Activated naive CD4-positive, alpha-beta T cell treated with anti-CD3 and anti-CD28 coated beads, Interleukin-2, amount 10 ng/mL, durations not matched to agents 7 days and 5 days (primary cell): ENCODE data around the gene EIF4G3.
A peak's percentile ranks its signal among the peaks of the same experiment; 100 is the strongest.
"Not testable (repeated sequence)": the region's sequence is repeated elsewhere in the genome, so short reads cannot be mapped to it uniquely, and the experiment has no call there.

Source experiments
- CTCF ChIA-PET: fragments of 350-600 bp; sonication (Branson Sonifier 250); formaldehyde crosslinking; loops from one replicate; lab custom pipeline; 2021; ENCODE audit warnings: antibody characterized with exemption; lab: Charles Lee
- DNase-seq: peaks from one replicate; pipeline ENCODE4 v3.0.0-alpha.2; 2020
- H3K27ac Mint-ChIP-seq: one replicate; pipeline ENCODE4 v1.8.0; 2021; ENCODE audit warnings: mild to moderate bottlenecking, moderate library complexity, mixed read lengths
- H3K27me3 Mint-ChIP-seq: one replicate; pipeline ENCODE4 v1.8.0; 2021; ENCODE audit warnings: mild to moderate bottlenecking, mixed read lengths
- H3K36me3 Mint-ChIP-seq: one replicate; pipeline ENCODE4 v1.8.0; 2021; ENCODE audit warnings: mixed read lengths
- H3K4me1 Mint-ChIP-seq: one replicate; pipeline ENCODE4 v1.8.0; 2021; ENCODE audit warnings: mixed read lengths
- H3K4me3 Mint-ChIP-seq: one replicate; pipeline ENCODE4 v1.8.0; 2021; ENCODE audit warnings: mild to moderate bottlenecking, moderate library complexity, mixed read lengths
- H3K9me3 Mint-ChIP-seq: one replicate; pipeline ENCODE4 v1.8.0; 2021; ENCODE audit warnings: mixed read lengths

EIF4G3 gene

GRCh38 chr1:20932437-20932977, 244.2 kb downstream of the EIF4G3 start:
- H3K27ac Mint-ChIP-seq = peak overlapping the region; percentile 38
- no peak for DNase-seq
- peaks cover 13% of the 10 kb centered on the region for H3K36me3 Mint-ChIP-seq
- CTCF ChIA-PET = interaction anchor here (1.0 kb wide), 1 partner anchor 11 kb away, joined by 3 read pairs; no protein-coding TSS in a partner anchor
- no peak overlapping the region for H3K4me3 Mint-ChIP-seq
- H3K4me1 Mint-ChIP-seq = peaks cover 16% of the 10 kb centered on the region
- no peaks in the 10 kb centered on the region for H3K9me3 Mint-ChIP-seq
- no peaks in the 10 kb centered on the region for H3K27me3 Mint-ChIP-seq

- Mint-ChIP-seq H3K27me3 (no peaks in the 10 kb centered on the region), H3K4me3 (no peak overlapping the region), H3K9me3 (no peaks in the 10 kb centered on the region), H3K36me3 (peaks cover 13% of the 10 kb centered on the region), H3K4me1 (peaks cover 16% of the 10 kb centered on the region), H3K27ac (peak overlapping the region; percentile 38)
- no peak for DNase-seq
- CTCF ChIA-PET = interaction anchor here (1.0 kb wide), 1 partner anchor 11 kb away, joined by 3 read pairs; no protein-coding TSS in a partner anchor
Observed at GRCh38 chr1:20931930-20932436, 244.7 kb downstream of the EIF4G3 start.

GRCh38 chr1:20930427-20930826, 246.3 kb downstream of the EIF4G3 start:
- Mint-ChIP-seq H3K4me3 (no peak overlapping the region), H3K9me3 (no peaks in the 10 kb centered on the region), H3K27ac (no peak overlapping the region), H3K27me3 (no peaks in the 10 kb centered on the region), H3K4me1 (peaks cover 16% of the 10 kb centered on the region), H3K36me3 (peaks cover 13% of the 10 kb centered on the region)
- CTCF ChIA-PET = no interaction called here
- no peak for DNase-seq

- CTCF ChIA-PET = no interaction called here
- Mint-ChIP-seq H3K4me3 (no peak overlapping the region), H3K27me3 (no peaks in the 10 kb centered on the region)
Observed at GRCh38 chr1:20928146-20928545, 248.6 kb downstream of the EIF4G3 start.

GRCh38 chr1:20921285-20921684, 255.4 kb downstream of the EIF4G3 start:
- no peaks in the 10 kb centered on the region for H3K36me3 Mint-ChIP-seq
- H3K4me3 Mint-ChIP-seq = no peak overlapping the region
- no peaks in the 10 kb centered on the region for H3K9me3 Mint-ChIP-seq
- CTCF ChIA-PET = interaction anchor here (0.9 kb wide), 1 partner anchor 11 kb away, joined by 3 read pairs; no protein-coding TSS in a partner anchor
- no peaks in the 10 kb centered on the region for H3K4me1 Mint-ChIP-seq
- no peak overlapping the region for H3K27ac Mint-ChIP-seq
- no peak for DNase-seq
- no peaks in the 10 kb centered on the region for H3K27me3 Mint-ChIP-seq

More at GRCh38 chr1:20928146-20928545, 248.6 kb downstream of the EIF4G3 start:
- DNase-seq = no peak
- no peak overlapping the region for H3K27ac Mint-ChIP-seq
- H3K9me3 Mint-ChIP-seq = no peaks in the 10 kb centered on the region
- H3K36me3 Mint-ChIP-seq = peaks cover 10% of the 10 kb centered on the region
- peaks cover 13% of the 10 kb centered on the region for H3K4me1 Mint-ChIP-seq

GRCh38 chr1:20913242-20913641, 263.5 kb downstream of the EIF4G3 start:
- Mint-ChIP-seq H3K27me3 (no peaks in the 10 kb centered on the region), H3K4me3 (no peak overlapping the region), H3K36me3 (no peaks in the 10 kb centered on the region), H3K9me3 (no peaks in the 10 kb centered on the region), H3K27ac (no peak overlapping the region), H3K4me1 (no peaks in the 10 kb centered on the region)
- CTCF ChIA-PET = no interaction called here
- no peak for DNase-seq

GRCh38 chr1:20907526-20907925, 269.2 kb downstream of the EIF4G3 start:
- H3K9me3 Mint-ChIP-seq, H3K27me3 Mint-ChIP-seq, H3K4me3 Mint-ChIP-seq, DNase-seq, H3K4me1 Mint-ChIP-seq, CTCF ChIA-PET, H3K27ac Mint-ChIP-seq, H3K36me3 Mint-ChIP-seq: not testable (repeated sequence)

- Mint-ChIP-seq H3K4me3 (no peak overlapping the region), H3K4me1 (no peaks in the 10 kb centered on the region), H3K9me3 (no peaks in the 10 kb centered on the region), H3K27ac (no peak overlapping the region), H3K27me3 (no peaks in the 10 kb centered on the region), H3K36me3 (no peaks in the 10 kb centered on the region)
- CTCF ChIA-PET = interaction anchor here (0.8 to 1.8 kb wide), 3 partner anchors 292 to 465 kb away, joined by 3 to 6 read pairs (median 4); no protein-coding TSS in a partner anchor
- DNase-seq = no peak
Observed at GRCh38 chr1:20903437-20903836, 273.3 kb downstream of the EIF4G3 start.

- H3K36me3 Mint-ChIP-seq = no peaks in the 10 kb centered on the region
- H3K9me3 Mint-ChIP-seq = no peaks in the 10 kb centered on the region
- H3K4me1 Mint-ChIP-seq = no peaks in the 10 kb centered on the region
- DNase-seq = no peak
- H3K27ac Mint-ChIP-seq = no peak overlapping the region
- no peaks in the 10 kb centered on the region for H3K27me3 Mint-ChIP-seq
- H3K4me3 Mint-ChIP-seq = no peak overlapping the region
- CTCF ChIA-PET = interaction anchor here (0.8 kb wide), 2 partner anchors 10 to 295 kb away, joined by 3 to 6 read pairs; no protein-coding TSS in a partner anchor
Observed at GRCh38 chr1:20900056-20900455, 276.6 kb downstream of the EIF4G3 start.

- Mint-ChIP-seq H3K9me3 (no peaks in the 10 kb centered on the region), H3K4me3 (no peak overlapping the region), H3K4me1 (no peaks in the 10 kb centered on the region), H3K27me3 (no peaks in the 10 kb centered on the region), H3K36me3 (no peaks in the 10 kb centered on the region), H3K27ac (no peak overlapping the region)
- DNase-seq = no peak
- CTCF ChIA-PET = interaction anchor here (0.8 kb wide), 1 partner anchor 296 kb away, joined by 3 read pairs; no protein-coding TSS in a partner anchor
Observed at GRCh38 chr1:20899154-20899972, 277.3 kb downstream of the EIF4G3 start.

- CTCF ChIA-PET = no interaction called here
- no peak overlapping the region for H3K4me3 Mint-ChIP-seq
- no peak overlapping the region for H3K27ac Mint-ChIP-seq
- H3K4me1 Mint-ChIP-seq = no peaks in the 10 kb centered on the region
- DNase-seq = no peak
- H3K9me3 Mint-ChIP-seq = no peaks in the 10 kb centered on the region
- H3K36me3 Mint-ChIP-seq = peaks cover 3% of the 10 kb centered on the region
- H3K27me3 Mint-ChIP-seq = no peaks in the 10 kb centered on the region
Observed at GRCh38 chr1:20896826-20897225, 279.9 kb downstream of the EIF4G3 start.

- Mint-ChIP-seq H3K27me3 (no peaks in the 10 kb centered on the region), H3K4me3 (no peak overlapping the region), H3K36me3 (peaks cover 6% of the 10 kb centered on the region), H3K9me3 (no peaks in the 10 kb centered on the region), H3K27ac (no peak overlapping the region), H3K4me1 (no peaks in the 10 kb centered on the region)
- CTCF ChIA-PET = no interaction called here
- DNase-seq = no peak
Observed at GRCh38 chr1:20893931-20894330, 282.8 kb downstream of the EIF4G3 start.

- H3K36me3 Mint-ChIP-seq = peaks cover 6% of the 10 kb centered on the region
- no peak overlapping the region for H3K27ac Mint-ChIP-seq
- H3K9me3 Mint-ChIP-seq = no peaks in the 10 kb centered on the region
- DNase-seq = no peak
- H3K4me1 Mint-ChIP-seq = no peaks in the 10 kb centered on the region
- no peak overlapping the region for H3K4me3 Mint-ChIP-seq
- no peaks in the 10 kb centered on the region for H3K27me3 Mint-ChIP-seq
- CTCF ChIA-PET = no interaction called here
Observed at GRCh38 chr1:20891091-20891490, 285.6 kb downstream of the EIF4G3 start.

GRCh38 chr1:20887246-20887645, 289.5 kb downstream of the EIF4G3 start:
- no peak overlapping the region for H3K4me3 Mint-ChIP-seq
- DNase-seq = no peak
- no peaks in the 10 kb centered on the region for H3K27me3 Mint-ChIP-seq
- peaks cover 2% of the 10 kb centered on the region for H3K36me3 Mint-ChIP-seq
- no peak overlapping the region for H3K27ac Mint-ChIP-seq
- CTCF ChIA-PET = no interaction called here
- H3K9me3 Mint-ChIP-seq = no peaks in the 10 kb centered on the region
- no peaks in the 10 kb centered on the region for H3K4me1 Mint-ChIP-seq
